Astrocyte (in vitro differentiated cells and primary cell): ENCODE data around the gene CYP46A1. TPM values are rescaled to one million over a fixed set of nuclear protein-coding genes. Genes with fewer than 3 reads are reported as not detected.

ENCODE experiments used
- DNase-seq: peaks from one replicate; pipeline ENCODE4 v3.0.0-alpha.2; 2010; ENCODE audit warnings: low read depth
- FAIRE-seq: peaks from 2 replicates; lab custom pipeline; 2011; peaks lifted over from hg19 to GRCh38; lab: Jason Lieb, UNC
- H2AFZ ChIP-seq: 2 replicates; pipeline ENCODE4 v1.6.0; 2012; ENCODE audit warnings: low read depth, low read length, inconsistent platforms
- H3K27ac ChIP-seq: 2 replicates; pipeline ENCODE4 v1.5.1; 2011; ENCODE audit warnings: low read depth, low read length, inconsistent platforms
- H3K27me3 ChIP-seq: 2 replicates; pipeline ENCODE4 v1.6.0; 2011; ENCODE audit warnings: low read length, inconsistent platforms; ENCODE audit not compliant: insufficient read depth
- H3K36me3 ChIP-seq: 2 replicates; pipeline ENCODE4 v1.5.1; 2011; ENCODE audit warnings: low read length, inconsistent platforms; ENCODE audit not compliant: insufficient read depth
- H3K4me1 ChIP-seq: 2 replicates; pipeline ENCODE4 v1.5.1; 2011; ENCODE audit warnings: low read length, inconsistent platforms; ENCODE audit not compliant: insufficient read depth
- H3K4me2 ChIP-seq: 2 replicates; pipeline ENCODE4 v1.6.0; 2012; ENCODE audit warnings: low read length, inconsistent platforms
- H3K4me3 ChIP-seq: 2 replicates; pipeline ENCODE4 v1.5.1; 2011; ENCODE audit warnings: low read depth, mild to moderate bottlenecking, low read length, inconsistent platforms; ENCODE audit not compliant: insufficient read depth
- H3K79me2 ChIP-seq: 2 replicates; pipeline ENCODE4 v1.6.0; 2012; ENCODE audit warnings: mild to moderate bottlenecking, low read length, inconsistent platforms; ENCODE audit not compliant: insufficient read depth
- H3K9ac ChIP-seq: 2 replicates; pipeline ENCODE4 v1.6.0; 2012; ENCODE audit warnings: mild to moderate bottlenecking, low read length, inconsistent platforms
- H3K9me3 ChIP-seq: 2 replicates; pipeline ENCODE4 v1.5.1; 2012; ENCODE audit warnings: low read depth, mild to moderate bottlenecking, low read length, inconsistent platforms; ENCODE audit not compliant: insufficient read depth
- H4K20me1 ChIP-seq: 2 replicates; pipeline ENCODE4 v1.6.0; 2012; ENCODE audit warnings: low read length, inconsistent platforms; ENCODE audit not compliant: insufficient read depth
- H3K27ac Mint-ChIP-seq: one replicate; pipeline ENCODE4 v1.8.0; 2021; ENCODE audit warnings: mild to moderate bottlenecking, mixed read lengths; ENCODE audit not compliant: unreplicated experiment
- H3K27me3 Mint-ChIP-seq: one replicate; pipeline ENCODE4 v1.8.0; 2021; ENCODE audit warnings: low read depth, mixed read lengths; ENCODE audit not compliant: unreplicated experiment
- H3K36me3 Mint-ChIP-seq: one replicate; pipeline ENCODE4 v1.8.0; 2021; ENCODE audit warnings: low read depth, mixed read lengths; ENCODE audit not compliant: unreplicated experiment
- H3K4me1 Mint-ChIP-seq: one replicate; pipeline ENCODE4 v1.8.0; 2021; ENCODE audit warnings: low read depth, mixed read lengths; ENCODE audit not compliant: unreplicated experiment
- H3K4me3 Mint-ChIP-seq: one replicate; pipeline ENCODE4 v1.8.0; 2021; ENCODE audit warnings: mild to moderate bottlenecking, moderate library complexity, mixed read lengths; ENCODE audit not compliant: unreplicated experiment
- H3K9me3 Mint-ChIP-seq: one replicate; pipeline ENCODE4 v1.8.0; 2021; ENCODE audit warnings: mild to moderate bottlenecking, mixed read lengths; ENCODE audit not compliant: unreplicated experiment
- EZH2 ChIP-seq: IDR thresholded peaks from 2 replicates; pipeline ENCODE4 v1.6.1; 2012; ENCODE audit warnings: mild to moderate bottlenecking, low read length, inconsistent platforms; ENCODE audit not compliant: insufficient read depth
- total RNA-seq: library from RNA; stranded (reverse); gene quantifications from 2 replicates; pipeline ENCODE4 v1.2.1, GENCODE V29; 2021
- TF ChIP-seq, protein P1 (sequence below): IDR thresholded peaks from 2 replicates; pipeline ENCODE4 v1.5.1; 2011; ENCODE audit warnings: low read depth, mild to moderate bottlenecking, inconsistent platforms, low read length, moderate library complexity; ENCODE audit not compliant: insufficient read depth

CYP46A1 gene
- total RNA-seq, 1 donor from 2014 or later: 0.52 TPM

GRCh38 chr14:99741227-99741976 lies 57.3 kb downstream of the CYP46A1 start:
- no peak overlapping the region for H3K4me3 ChIP-seq
- H3K27me3 Mint-ChIP-seq: peaks cover 35% of the 10 kb centered on the region
- H3K9ac ChIP-seq: no peak overlapping the region
- no peak for DNase-seq
- H3K4me2 ChIP-seq: no peak overlapping the region
- H4K20me1 ChIP-seq: no peaks in the 10 kb centered on the region
- no peak overlapping the region for H3K27ac Mint-ChIP-seq
- no peaks in the 10 kb centered on the region for H3K27me3 ChIP-seq
- peaks cover 42% of the 10 kb centered on the region for H3K4me1 ChIP-seq
- H3K79me2 ChIP-seq: peaks cover 13% of the 10 kb centered on the region
- H3K4me1 Mint-ChIP-seq: peaks cover 14% of the 10 kb centered on the region
- H3K4me3 Mint-ChIP-seq: no peak overlapping the region
- TF ChIP-seq, protein P1, sequence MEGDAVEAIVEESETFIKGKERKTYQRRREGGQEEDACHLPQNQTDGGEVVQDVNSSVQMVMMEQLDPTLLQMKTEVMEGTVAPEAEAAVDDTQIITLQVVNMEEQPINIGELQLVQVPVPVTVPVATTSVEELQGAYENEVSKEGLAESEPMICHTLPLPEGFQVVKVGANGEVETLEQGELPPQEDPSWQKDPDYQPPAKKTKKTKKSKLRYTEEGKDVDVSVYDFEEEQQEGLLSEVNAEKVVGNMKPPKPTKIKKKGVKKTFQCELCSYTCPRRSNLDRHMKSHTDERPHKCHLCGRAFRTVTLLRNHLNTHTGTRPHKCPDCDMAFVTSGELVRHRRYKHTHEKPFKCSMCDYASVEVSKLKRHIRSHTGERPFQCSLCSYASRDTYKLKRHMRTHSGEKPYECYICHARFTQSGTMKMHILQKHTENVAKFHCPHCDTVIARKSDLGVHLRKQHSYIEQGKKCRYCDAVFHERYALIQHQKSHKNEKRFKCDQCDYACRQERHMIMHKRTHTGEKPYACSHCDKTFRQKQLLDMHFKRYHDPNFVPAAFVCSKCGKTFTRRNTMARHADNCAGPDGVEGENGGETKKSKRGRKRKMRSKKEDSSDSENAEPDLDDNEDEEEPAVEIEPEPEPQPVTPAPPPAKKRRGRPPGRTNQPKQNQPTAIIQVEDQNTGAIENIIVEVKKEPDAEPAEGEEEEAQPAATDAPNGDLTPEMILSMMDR: no peak
- TF ChIP-seq EZH2: no peak
- FAIRE-seq: no peak
- no peak overlapping the region for H2AFZ ChIP-seq
- no peak overlapping the region for H3K27ac ChIP-seq
- H3K36me3 Mint-ChIP-seq: no peaks in the 10 kb centered on the region
- no peaks in the 10 kb centered on the region for H3K36me3 ChIP-seq
- H3K9me3 ChIP-seq: no peaks in the 10 kb centered on the region
- no peaks in the 10 kb centered on the region for H3K9me3 Mint-ChIP-seq

DNA sequence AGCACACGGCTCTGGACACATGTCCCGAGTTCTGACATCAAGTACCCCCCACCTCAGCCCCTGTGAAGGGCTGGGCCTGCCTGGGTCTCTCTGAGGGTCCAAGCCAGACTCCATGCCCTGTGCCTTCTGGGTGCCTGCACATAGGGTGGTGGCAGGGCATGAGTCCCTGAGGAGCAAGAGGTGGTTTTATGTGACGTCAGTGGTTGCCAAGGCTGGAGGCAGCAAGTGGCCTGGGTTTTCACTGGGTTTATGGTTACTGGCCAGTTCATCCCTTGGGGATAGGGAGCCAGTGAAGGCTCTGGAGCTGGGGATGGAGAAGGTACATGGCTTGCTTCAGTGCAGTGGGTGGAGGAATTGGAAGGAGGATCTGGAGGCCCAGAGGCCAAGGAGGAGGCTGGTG lies 58.0 kb downstream of the CYP46A1 start:
- no peak for FAIRE-seq

More for the DNA sequence above, 58.0 kb downstream of the CYP46A1 start:
- H3K27me3 Mint-ChIP-seq: peaks cover 30% of the 10 kb centered on the region
- no peaks in the 10 kb centered on the region for H3K36me3 Mint-ChIP-seq
- H3K4me2 ChIP-seq: no peak overlapping the region
- no peaks in the 10 kb centered on the region for H4K20me1 ChIP-seq
- peaks cover 43% of the 10 kb centered on the region for H3K4me1 ChIP-seq
- H3K27ac ChIP-seq: no peak overlapping the region
- no peaks in the 10 kb centered on the region for H3K27me3 ChIP-seq
- H3K4me1 Mint-ChIP-seq: peaks cover 14% of the 10 kb centered on the region
- no peak overlapping the region for H3K4me3 Mint-ChIP-seq
- no peaks in the 10 kb centered on the region for H3K36me3 ChIP-seq
- peaks cover 13% of the 10 kb centered on the region for H3K79me2 ChIP-seq
- TF ChIP-seq, protein P1: no peak
- TF ChIP-seq EZH2: no peak
- H3K27ac Mint-ChIP-seq: no peak overlapping the region
- no peak overlapping the region for H2AFZ ChIP-seq
- DNase-seq: no peak
- no peaks in the 10 kb centered on the region for H3K9me3 Mint-ChIP-seq
- no peak overlapping the region for H3K4me3 ChIP-seq
- H3K9me3 ChIP-seq: no peaks in the 10 kb centered on the region
- no peak overlapping the region for H3K9ac ChIP-seq
